HUES48 (cell line): Measurements from ENCODE around the gene TMEM198.

ENCODE experiments used
- H3K27ac ChIP-seq: one replicate; pipeline ENCODE4 v1.7.0; 2013; ENCODE audit warnings: low read depth, low read length, inconsistent platforms
- H3K27me3 ChIP-seq: 2 replicates; pipeline ENCODE4 v1.6.1; 2013; ENCODE audit warnings: mild to moderate bottlenecking, low read length; ENCODE audit not compliant: control insufficient read depth, insufficient read depth
- H3K36me3 ChIP-seq: 2 replicates; pipeline ENCODE4 v1.6.1; 2013; ENCODE audit warnings: low read length; ENCODE audit not compliant: control insufficient read depth, insufficient read depth
- H3K4me1 ChIP-seq: 2 replicates; pipeline ENCODE4 v1.6.1; 2013; ENCODE audit warnings: mild to moderate bottlenecking, low read length; ENCODE audit not compliant: control insufficient read depth, insufficient read depth
- H3K4me3 ChIP-seq: 2 replicates; pipeline ENCODE4 v1.5.1; 2013; ENCODE audit warnings: mild to moderate bottlenecking, low read depth, low read length
- H3K9ac ChIP-seq: 2 replicates; pipeline ENCODE4 v1.6.1; 2013; ENCODE audit warnings: mild to moderate bottlenecking, low read depth, low read length, moderate library complexity
- H3K9me3 ChIP-seq: 2 replicates; pipeline ENCODE4 v1.6.1; 2013; ENCODE audit warnings: low read length; ENCODE audit not compliant: control insufficient read depth, insufficient read depth

TMEM198 gene

DNA sequence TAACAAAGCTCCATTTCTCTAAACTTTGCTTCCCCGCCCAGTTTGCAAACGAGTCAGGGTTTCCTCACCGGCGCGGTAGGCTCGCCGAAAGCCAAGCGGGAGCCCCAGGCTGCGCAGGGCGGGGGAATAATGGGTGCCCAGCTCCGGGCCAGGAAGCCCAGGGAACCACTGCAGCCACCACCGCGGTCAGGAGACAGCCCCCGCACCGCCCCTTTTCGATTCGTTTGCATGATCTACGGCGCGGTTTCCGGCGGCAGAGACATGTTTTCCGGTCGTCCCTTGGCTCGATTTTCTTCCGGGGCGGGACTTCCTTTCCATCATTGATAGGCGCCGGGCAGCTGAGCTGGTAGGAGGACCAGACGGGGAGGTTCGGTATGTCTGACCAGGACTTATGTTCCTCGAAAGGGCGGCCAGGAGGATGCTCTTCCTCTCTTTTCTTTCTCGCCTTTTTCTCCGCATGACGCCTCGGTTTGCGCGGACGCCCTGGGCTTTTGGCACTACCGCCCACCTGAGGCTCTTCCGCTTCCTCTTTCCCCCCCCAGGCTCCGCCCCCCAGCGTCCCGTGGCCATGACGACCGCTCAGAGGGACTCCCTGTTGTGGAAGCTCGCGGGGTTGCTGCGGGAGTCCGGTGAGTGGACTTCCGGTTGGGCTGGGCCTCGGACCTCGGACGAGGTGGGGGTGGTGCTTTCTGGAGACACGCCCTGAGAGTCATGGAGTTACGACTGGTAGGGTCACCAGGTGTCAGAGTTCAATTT is 53.9 kb downstream of the TMEM198 start, which contains the start of gene STK11IP:
Gene STK11IP (plus strand): TSS at position 306 of the 756 bp plus-strand sequence. CDS start 263 bp downstream, at position 569.
- Histone ChIP-seq H3K36me3 (peaks cover 17% of the 10 kb centered on the region), H3K9ac (peak within 1 kb of the TSS; percentile 89), H3K27ac (peak within 1 kb of the TSS; percentile 95), H3K27me3 (no peaks in the 10 kb centered on the region), H3K4me3 (peak within 1 kb of the TSS; percentile 93), H3K9me3 (no peaks in the 10 kb centered on the region), H3K4me1 (peaks cover 31% of the 10 kb centered on the region)

DNA sequence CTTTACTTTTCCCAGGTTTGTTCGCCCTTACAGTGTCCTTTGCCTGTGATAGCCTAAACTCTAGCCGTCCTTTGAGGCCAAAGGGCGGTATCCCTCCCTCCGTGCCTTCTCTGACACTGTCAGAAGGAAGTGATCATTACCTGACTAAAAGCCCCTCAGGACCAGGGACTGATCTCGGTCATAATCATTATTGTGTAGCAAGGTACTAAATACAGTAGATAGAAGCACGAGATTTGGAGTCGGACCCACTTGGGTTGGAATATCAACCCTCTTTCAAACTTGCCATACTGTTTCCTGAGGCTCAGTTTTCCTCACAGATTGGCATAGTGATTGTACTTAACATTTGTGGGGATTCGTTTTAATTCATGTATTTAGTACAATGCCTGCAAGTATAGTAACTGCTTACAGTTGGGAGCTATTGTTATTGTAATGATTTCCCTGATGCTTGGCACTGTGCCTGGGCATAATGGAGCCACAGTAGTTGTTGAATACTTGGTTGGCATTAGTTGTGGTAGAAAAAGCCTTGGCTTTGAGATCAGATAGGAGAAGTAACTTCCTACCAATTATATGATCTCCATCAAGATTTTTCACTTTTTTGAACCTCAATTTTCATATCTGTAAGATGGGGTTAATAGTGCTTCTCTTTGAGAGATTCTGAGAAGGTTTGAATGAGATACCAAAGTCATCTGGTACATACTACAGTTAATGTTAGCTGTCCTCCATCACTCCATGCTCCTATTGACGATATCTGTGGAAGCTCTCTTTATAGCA is 54.7 kb downstream of the TMEM198 start:
- peaks cover 31% of the 10 kb centered on the region for H3K4me1 ChIP-seq
- H3K9ac ChIP-seq: peak overlapping the region; percentile 41
- H3K4me3 ChIP-seq: peak overlapping the region; percentile 93
- peak overlapping the region; percentile 74 for H3K27ac ChIP-seq
- peaks cover 20% of the 10 kb centered on the region for H3K36me3 ChIP-seq
- H3K27me3 ChIP-seq: no peaks in the 10 kb centered on the region
- H3K9me3 ChIP-seq: no peaks in the 10 kb centered on the region
